GM12865 (cell line): ENCODE data around the gene POLDIP2.

Experiments used
- DNase-seq: peaks from one replicate; pipeline ENCODE4 v3.0.0; 2010; ENCODE audit warnings: low read depth
- H3K4me3 ChIP-seq: 2 replicates; pipeline ENCODE4 v1.5.1; 2011; ENCODE audit warnings: mild to moderate bottlenecking, low read depth, low read length, control low read depth
- TF ChIP-seq, protein P1 (sequence below): IDR thresholded peaks from 2 replicates; pipeline ENCODE4 v1.5.1; 2011; ENCODE audit warnings: low read length, control low read depth, low read depth, inconsistent platforms; ENCODE audit not compliant: insufficient read depth; ENCODE audit errors: missing control alignments

POLDIP2 gene

DNA sequence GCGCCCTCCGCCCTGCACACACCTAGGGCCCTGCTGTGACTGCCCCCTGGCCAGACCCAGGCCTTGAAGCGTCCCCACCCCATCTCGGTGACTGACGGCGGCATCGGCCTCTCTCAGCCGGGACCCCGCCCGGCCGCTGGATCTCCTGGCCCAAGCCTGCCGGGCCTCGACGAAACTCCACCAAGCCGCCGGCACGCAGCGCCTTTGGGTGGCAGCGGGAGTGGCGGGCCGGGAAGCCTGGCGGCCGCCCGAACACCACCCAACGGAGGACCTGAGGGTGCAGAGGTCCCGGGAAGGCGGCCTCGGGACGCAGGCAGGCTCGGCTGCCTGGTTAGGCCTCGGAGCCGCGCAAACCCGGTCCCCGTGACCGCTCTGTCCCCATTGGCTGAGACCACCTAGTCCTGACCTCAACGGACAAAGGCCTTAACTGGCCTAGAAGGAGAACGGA, 50.3 kb downstream of the POLDIP2 start:
- H3K4me3 ChIP-seq, result no peak overlapping the region
- TF ChIP-seq, protein P1, sequence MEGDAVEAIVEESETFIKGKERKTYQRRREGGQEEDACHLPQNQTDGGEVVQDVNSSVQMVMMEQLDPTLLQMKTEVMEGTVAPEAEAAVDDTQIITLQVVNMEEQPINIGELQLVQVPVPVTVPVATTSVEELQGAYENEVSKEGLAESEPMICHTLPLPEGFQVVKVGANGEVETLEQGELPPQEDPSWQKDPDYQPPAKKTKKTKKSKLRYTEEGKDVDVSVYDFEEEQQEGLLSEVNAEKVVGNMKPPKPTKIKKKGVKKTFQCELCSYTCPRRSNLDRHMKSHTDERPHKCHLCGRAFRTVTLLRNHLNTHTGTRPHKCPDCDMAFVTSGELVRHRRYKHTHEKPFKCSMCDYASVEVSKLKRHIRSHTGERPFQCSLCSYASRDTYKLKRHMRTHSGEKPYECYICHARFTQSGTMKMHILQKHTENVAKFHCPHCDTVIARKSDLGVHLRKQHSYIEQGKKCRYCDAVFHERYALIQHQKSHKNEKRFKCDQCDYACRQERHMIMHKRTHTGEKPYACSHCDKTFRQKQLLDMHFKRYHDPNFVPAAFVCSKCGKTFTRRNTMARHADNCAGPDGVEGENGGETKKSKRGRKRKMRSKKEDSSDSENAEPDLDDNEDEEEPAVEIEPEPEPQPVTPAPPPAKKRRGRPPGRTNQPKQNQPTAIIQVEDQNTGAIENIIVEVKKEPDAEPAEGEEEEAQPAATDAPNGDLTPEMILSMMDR, result no peak
- DNase-seq, result no peak

- no peak overlapping the region for H3K4me3 ChIP-seq
- TF ChIP-seq, protein P1, result no peak
- DNase-seq, result no peak
Measured at GRCh38 chr17:28298449-28298848, 58.9 kb downstream of the POLDIP2 start.
